Stimulated activated naive CD4-positive, alpha-beta T cell (primary cell): ENCODE data around the gene OSR1.

ENCODE experiments used
- DNase-seq, 6 experiments: peaks; one replicate each; lab custom pipeline; 2025; lab: John Stamatoyannopoulos, UW

OSR1 gene

DNA sequence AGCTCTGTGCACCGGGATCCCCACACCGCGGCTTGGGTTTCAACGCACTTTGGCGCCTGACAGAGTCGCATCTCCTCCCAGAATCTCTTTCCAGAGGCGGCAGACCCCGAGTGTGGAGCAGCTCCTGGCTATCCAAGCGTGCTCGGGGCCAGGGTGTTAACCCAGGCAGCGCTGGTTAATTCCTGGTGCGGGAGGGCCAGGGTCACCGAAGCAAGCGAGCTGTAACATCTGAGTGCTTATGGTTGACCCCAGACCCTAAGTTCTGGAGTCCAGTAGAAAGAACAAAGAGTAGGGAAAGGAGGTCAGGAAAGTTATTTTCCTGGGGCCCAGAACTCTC lies 566 bp upstream of the OSR1 start:
- peak in 1 of 6 experiments; percentile 21 for DNase-seq

DNA sequence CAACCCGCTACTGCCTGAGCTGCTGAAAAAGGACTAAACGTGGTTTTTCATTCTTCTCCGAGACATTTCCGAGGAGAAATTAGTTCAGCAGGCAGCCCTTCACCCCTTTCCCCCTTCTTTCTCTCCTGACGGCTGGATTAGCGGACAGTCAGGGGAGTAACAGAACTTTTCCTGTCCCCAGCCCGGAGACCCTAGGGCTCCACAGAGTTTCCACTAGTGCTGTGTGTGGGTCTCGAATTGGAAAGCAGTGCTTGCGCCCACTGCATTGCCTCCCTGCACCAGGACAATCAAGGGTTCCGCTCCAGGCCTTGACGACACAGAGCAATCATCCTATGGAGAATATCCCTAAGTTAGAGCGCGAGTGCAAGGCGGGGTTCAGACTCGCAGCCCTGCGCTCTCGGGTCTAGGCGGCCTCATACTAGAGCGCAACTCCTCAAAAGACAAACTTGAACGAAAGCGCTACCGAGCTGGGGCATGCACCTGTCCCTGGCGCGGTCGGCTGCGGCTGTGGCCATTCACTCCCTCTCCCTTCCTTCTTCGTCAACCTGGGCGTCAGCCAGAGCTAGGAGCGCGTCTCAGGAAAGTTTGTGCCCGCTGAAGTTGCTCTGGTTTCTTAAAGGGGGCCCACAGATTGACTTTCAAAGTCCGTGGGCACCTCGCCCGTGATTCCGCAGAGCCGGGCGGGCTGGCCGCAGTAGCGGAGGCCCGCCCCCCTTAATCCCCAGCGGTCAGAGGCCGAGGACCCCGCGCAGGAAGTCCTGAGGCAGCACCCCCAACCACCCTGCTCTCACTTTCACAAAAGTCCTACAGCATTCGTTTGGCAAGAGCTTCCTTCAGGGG lies 801 bp downstream of the OSR1 start:
- DNase-seq: peak in 2 of 6 experiments; percentile 21 to 31

DNA sequence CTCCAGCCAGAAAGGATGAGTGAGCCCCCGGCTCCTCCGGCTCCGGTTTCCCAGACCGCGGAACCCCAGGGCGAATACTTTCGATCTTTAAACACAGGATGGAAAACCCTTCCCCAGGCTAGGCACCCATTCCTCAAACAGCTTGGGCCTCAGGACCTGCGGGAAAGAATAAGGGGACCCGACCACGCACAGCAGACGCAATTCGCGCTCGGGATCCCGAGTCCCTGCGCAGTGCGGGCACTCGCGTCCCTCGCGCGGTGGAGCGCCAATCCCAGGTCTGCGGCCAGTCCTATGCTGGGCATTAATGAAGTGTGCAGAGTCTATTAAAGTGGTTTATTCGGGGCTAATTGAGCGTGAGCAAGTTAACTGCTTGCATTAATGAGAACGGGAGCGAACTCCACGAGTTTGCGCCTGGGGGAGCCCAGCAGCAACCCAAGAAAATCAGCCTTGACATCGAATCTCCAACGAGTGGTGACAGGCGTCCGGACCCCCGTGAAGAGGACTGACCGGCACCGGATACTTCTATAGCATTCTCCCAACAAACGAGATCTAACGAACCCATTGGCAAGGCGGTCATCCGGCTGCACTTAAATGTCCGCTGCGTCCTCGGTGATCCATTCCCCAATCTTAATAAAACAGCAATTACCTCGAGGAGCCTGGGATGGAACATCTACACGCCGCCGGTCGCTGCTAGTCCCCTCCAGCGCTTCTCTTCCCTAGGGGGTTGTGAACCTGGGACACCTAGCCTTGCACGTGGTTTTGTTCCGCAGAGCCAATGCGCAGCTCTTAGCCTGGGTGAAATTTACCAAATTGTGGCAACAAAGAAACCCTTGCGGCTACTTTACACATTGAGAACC lies 1.6 kb downstream of the OSR1 start:
- peak in 1 of 6 experiments; percentile 14 for DNase-seq

DNA sequence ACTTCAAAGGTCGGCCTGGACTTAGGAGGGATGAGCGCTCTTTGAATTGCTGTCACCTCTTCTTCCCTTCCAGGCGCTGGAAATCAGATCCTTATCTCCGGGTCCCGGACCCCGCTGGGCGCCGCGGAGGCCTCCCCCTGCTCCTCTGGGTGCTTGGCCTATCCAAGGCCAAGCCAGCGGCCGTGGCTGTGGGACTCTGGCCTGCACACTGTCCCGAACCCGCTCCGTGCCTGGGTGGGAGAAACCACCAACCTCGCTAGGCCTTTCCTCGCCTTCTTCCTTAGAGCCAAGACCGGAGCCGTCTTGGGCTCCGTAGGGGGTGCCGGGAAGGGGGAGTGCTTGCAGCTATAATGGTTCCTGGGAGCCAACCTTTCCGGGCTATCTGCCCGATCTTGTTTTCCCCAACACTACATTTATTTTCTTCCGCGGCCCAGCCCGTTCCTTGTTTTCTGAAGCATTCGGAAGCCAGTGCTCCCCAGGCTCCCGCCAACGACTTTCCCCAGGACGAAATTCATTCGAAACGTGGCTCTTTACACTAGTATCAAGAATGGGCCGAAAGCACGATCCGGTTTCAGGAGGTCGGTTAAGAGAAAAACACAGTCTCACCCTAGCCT lies 2.4 kb downstream of the OSR1 start:
- no peak for DNase-seq

DNA sequence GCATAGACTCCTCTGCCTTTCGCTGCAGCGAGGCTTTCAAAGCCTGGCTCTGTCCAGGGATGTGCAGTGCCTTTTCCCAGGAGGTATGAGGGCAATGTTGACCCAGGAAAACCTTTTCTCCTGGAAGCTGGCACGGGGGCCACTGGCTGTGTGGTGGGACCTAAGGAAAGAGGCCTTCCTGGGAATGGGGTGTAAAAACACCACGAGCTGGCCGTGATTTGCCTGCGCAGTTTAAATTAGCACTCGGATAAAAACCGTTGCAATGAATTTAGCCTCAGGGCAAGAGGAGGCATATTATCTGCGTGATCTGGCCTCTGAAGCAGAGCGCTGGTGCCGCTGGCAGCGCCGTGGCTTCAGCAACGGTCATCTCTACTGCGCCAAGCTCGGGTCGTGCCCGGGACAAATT lies 3.0 kb downstream of the OSR1 start:
- no peak for DNase-seq

DNA sequence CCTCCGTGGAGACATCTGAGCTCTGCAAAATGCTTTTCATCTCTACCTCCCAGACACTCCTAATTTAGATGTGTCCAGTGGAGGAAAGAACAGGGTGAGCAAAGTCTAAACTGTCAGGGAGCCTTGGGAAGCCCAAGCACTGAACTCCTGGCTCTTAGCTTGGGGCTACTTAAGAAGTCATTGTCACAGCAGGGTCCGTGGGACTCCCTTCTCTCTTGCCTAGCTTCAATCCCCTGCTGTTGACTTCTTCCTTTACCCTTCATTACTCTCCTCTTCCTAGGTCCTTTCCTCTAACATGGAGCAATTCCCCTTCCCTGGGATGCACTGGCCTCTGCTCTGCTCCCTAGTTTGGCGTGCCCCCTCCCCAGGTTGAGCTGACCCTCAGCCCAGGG lies 3.4 kb downstream of the OSR1 start:
- no peak for DNase-seq

DNA sequence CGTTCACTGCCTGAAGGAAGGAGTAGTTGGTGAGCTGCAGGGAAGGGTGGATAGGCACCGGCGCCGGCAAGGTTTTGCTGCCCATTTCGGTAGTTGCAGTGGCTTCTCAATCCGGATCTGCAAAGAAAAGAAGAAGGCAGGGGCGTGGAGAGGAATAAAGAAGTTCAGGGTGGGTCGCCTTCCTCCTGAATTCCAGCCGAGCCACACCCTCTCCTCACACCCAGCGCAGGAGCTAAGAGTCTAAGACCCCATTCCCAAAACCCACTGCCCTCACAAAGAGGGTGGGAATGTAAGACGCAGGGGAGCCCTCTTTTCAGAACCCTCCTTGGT lies 4.7 kb downstream of the OSR1 start:
- DNase-seq: no peak

DNA sequence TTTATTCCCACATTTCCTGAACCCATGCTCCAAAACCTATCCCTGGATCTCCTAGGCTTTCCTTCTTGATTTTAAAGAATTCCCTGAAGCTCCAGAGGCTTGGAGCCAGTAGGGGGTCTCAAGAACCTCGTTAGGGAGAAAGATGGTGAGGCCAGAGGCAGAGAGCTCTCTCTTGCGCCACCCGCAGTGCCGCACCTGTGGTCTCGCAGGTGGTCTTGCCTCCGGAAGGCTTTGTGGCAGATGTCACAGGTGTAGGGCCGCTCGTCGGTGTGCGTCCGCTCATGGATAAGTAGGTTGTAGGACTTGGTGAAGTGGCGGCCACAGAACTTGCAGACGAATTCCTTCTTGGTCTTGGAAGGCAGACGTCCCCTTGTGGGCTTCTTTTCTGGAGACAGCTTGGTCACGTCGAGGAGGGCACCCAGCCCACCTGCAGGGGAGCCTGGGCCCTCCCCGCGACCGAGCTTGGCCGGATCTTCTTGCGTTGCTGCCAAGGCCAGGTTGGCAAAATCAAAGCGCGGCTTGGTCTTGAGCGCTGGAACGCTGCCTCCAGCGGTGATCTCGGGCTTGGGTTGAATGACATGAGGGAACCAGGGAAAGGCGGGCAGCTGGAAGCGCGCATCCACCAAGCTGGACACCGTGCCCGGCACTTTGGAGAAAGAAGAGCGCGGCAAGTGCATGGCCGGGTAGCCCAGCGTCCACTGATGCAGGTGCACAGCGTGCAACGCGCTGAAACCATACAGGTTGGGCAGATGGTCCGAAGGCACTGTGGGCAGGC lies 5.3 kb downstream of the OSR1 start:
- DNase-seq: no peak

DNA sequence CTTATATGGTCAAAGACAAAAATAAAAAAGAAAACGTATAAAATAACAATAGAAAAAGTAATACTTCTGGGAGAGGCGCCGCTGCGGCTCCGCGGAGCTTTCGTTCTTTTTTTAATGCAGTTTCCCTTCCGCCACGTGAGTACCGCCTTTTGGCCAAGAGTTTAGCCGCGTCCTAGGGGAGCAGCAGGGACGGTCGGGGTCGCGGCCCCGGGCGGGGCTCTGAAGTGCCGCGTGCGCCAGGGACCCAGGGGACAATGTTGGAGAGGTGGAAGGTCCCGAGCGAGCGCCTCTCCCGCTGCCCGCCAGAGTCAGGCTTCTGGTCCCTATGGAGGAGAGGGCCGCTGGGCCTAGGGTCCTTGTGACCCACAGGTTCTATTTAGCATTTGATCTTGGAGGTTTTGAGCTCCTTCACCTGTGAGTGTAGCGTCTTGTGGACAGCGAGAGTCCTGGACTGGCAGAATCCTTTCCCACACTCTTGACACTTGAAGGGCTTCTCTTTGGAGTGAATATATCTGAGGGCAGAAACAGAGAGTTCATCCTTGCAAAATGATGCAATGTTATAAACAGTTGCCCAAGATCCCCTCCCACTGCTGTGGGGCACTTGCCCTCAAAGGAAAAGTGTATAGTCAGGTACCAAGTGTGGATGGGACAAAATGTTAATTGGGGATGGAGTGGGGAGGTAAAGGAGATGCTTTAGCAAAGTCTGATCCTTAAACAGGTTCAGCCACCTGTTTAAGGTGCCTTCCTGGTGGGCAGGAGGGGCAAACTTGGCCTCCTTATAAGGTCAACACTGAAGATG lies 6.3 kb downstream of the OSR1 start:
- DNase-seq: peak in 2 of 6 experiments; percentile 12 to 19

DNA sequence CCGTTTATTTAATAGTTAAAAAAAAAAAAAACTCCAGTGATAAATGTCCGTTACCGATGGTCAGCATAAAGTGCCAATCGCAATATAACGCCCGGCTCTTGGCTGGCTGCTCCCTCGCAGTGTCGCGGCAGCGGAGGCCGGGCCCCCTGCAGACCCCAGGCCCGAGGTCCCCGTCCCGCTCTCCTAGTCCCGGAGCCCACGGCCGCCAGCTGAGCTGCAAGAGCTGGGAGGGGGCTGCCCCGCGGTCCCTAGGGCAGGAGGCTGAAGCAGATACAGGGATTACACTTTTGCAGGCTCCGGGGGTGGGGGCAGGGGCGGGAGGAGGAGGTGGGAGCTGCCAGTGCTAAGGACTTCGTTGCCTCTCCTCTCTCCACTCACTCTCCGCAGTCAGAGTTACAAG lies 6.9 kb downstream of the OSR1 start:
- DNase-seq: no peak

DNA sequence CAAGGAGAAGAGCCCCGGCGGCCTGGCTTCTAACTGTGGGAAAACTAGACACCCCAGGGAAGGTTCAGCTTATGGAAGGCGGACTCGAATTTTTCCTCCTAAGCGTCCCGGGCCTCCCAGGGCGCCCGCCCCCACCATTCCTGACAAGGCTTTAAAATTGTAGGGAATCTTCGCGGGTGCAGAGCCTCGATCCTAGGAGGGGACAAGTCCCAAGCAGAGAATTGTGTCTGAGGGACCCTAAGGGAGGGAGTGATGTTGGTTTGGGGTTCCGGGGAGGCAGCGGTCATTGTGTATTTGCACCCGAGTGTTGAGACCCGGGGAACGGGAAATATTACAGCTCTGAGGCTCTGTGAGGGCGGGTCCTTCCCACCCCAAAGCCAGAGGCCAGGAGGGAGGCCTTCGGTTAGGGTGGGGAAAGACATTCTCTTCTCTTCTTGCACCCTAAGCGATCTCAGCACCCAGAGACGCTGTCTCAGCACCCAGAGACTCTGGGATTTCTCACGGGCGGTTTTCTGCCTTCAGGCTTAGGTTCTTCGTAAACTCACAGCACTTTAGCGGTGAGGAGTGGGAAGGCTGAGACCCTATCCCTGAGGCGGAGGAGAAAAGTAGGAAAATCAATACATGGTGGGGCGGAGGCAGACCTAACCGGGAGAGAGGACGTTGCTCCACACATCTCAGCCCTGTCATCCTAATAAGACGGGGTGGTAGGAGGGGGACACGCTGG lies 7.6 kb downstream of the OSR1 start:
- DNase-seq: peak in 2 of 6 experiments; percentile 13 to 23

DNA sequence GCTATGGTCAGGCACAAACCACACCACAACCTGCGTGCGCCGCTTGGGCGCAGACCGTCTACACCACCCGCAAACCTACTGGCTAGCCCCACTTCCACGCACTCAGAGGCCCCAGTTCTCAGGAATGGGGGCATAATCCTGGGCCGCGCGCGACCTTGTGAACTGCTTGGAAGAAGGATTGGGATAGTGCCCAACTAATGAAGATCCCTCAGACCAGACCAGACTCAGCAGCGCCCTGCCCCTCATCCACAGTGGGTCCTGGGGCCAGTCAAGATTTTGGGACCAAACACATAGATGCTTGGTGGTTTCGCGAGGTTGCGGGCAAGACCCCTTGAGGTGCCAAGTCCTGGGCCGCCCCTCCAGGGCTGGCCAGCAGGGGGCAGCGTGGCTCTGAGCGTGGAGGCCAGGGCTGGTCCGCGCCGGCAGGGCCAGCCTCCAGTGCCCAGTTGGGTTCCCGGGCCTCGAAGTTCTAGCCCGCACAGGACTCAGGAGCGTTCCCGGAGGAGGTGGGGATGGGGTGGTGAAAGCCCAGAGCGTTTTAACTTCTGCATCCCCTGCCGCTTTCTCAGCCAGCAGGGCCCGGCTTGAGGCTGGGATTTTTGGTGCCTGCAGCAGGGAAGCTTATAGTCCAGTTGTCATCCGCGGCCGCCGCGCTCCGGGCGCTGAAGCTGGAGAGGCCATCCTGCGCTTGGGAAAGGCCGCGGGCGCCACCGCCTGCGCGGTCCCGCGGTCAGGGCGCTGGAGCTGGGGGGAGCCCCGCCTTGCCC lies 8.3 kb downstream of the OSR1 start:
- peak in 5 of 6 experiments; percentile 16 to 48 (median 43) for DNase-seq

DNA sequence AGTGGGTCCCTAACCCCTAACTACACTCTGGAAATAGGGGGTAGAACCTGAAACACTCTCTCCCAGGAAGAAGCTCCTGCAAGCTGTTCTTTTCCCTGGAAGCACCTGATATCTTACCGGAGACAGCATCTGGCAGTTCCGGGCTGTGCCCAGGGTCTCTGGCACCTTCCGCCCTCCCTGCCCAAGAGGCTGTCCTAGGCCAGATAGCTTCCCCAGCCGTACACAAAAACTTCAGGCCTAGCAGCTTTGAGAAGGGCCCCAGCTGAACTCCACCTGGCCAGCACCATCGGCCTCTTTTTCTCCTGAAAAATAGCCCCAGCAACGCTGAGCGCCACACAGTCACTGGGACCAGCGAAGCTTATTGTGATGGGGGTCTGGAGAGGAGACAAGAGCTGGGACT lies 9.7 kb downstream of the OSR1 start:
- no peak for DNase-seq

DNA sequence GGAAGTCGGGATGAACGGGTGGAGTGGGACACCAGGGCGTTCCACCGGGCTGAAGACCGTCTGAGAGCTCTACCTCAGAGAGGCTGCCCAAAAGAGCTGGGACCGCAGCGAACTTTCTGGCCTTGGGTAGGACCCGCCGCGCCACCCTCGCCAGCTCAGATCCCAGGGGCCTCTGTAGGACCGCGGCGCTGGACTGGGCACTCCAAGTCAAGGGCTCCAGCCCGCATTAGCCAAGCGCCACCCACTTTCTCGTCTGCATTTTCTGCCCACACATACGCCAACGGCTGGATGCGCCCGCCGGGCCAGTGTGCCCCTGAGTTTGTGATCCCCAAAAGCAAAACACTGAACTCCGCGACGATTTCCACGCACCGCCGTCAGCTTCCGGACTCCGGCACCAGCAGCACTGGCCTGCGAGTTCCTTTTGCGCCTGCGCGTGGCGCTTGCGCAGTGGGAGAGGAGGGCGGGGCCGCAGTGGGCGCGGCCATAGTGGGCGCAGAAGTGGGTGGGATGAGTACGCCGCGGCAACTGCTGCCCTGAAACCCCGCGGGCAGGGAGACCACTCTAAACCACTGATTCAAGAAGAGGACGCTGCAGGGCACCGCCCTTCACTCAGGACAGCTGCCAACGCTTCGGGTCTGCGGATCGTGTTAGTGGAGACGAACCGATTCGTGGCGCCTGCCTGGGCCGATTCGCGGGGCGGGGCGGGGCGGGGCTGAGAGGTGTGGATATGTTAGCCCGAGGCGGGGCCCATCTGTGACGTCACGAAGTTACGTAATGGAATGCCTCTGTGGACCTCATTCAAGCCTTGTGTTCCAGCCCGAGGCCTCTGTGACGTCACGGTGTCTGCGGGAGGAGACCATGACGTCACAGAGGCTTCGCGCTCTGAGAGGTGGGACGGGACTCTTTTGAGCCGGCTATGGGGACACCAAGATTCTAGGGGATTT lies 10.5 kb downstream of the OSR1 start:
- DNase-seq: peak; percentile 93 to 100 (median 97)

DNA sequence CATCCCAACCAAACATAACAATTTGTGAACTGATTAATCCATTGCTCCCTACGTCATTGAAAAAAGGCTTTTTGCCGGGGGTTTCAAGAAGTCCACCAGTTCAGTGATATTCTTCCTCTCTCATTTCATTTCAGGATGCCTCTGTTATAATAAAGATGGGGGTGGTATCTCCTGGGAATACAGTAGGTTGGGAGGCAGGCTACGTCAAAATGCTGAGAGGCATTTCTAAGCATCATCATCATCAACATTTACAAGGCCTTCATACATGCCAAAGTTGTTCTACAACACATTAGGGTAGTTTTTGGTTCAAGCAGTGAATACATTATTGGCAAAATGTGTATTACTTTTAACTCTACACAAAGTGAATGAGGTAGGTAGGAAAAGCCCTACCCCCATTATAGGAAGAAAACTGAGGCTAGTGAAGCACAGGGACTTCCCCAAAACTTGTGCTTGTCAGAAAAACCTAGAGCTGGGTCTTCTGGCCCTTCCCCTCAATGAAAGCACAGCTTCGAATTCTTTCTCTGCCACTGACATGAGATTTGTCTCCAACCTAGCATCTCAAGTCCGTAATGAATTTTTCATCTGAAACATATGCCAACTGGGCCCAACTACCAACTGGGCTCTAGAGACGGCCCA lies 11.3 kb downstream of the OSR1 start:
- no peak for DNase-seq

DNA sequence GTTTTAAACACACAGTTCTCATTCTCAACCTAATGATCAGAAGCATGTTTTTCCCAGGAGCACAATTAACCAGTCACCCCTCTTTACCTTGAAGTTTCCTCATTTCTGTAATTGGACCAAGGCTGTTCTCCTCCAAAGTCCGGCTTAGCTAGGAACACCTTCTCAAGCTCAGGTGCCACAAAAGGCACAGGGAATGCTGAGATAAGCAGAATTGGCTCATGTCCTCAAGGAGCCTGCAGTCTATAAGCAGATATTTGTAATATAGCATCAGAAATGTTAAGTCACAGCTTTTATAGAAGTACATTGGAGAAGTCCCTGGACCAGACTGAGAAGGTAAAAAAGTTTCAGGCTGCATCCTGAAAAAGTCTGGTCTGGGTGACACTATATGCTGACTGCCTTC lies 20.7 kb downstream of the OSR1 start:
- DNase-seq: no peak

DNA sequence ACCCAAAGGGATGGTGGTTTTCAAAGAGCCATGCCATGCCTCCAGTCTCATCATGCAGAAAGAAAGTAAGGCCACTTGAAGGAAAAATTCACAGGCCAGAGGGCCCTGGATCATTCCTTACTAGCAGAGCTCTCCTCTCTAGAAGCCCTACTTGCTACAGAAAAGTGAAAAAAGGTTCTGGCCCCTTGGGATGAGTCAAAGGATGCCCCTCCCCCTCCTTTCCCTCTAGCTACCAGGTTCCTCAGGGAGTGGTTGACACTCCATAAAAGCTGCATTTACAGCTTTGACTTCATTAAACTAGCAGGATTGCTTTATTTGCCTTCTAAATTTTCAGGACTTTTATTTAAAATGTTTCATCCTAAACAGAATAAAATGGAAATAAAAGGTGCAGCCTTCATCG lies 21.2 kb downstream of the OSR1 start:
- DNase-seq: no peak

DNA sequence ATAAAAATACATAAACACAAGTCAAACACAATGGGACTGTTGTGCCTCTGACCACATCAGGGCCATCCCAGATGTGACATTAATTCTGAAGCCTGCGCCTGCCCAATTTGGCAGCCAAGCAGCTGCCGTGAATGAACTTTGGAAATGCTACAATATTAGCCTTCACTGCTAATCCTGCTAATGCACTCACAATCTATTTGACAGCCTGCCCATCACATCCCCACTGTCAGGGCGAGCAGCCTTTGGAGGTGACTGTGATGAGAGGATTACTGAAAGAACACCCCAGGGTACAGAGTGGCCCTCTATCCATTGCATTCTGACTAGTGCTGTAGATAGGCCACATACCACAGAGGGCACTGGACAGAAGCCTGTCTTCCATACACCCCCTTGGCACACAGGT lies 21.6 kb downstream of the OSR1 start:
- no peak for DNase-seq
